DMS114 treated with DMSO at 0.1 percent for 48 hours (cell line): ENCODE measurements around the gene C9.
"Not testable (repeated sequence)": the region's sequence is repeated elsewhere in the genome, so short reads cannot be mapped to it uniquely, and the experiment has no call there.

ENCODE experiments used
- DNase-seq: peaks from one replicate; lab custom pipeline; 2025; ENCODE audit not compliant: unreplicated experiment; lab: John Stamatoyannopoulos, UW

Gene C9

GRCh38 chr5:39373791-39374190 is 9.5 kb upstream of the C9 start:
- no peak for DNase-seq

GRCh38 chr5:39371367-39371635 is 7.0 kb upstream of the C9 start:
- DNase-seq = no peak

GRCh38 chr5:39370555-39371366 is 6.5 kb upstream of the C9 start:
- DNase-seq = no peak

GRCh38 chr5:39369123-39369815 is 5.0 kb upstream of the C9 start:
- no peak for DNase-seq

- no peak for DNase-seq
Observed at GRCh38 chr5:39368116-39368515, 3.8 kb upstream of the C9 start.

- DNase-seq = no peak
Observed at GRCh38 chr5:39367711-39368110, 3.4 kb upstream of the C9 start.

GRCh38 chr5:39363217-39363616 is 1.1 kb downstream of the C9 start:
- DNase-seq = no peak

- no peak for DNase-seq
Observed at GRCh38 chr5:39362646-39363045, 1.6 kb downstream of the C9 start.

- no peak for DNase-seq
Observed at GRCh38 chr5:39361306-39361705, 3.0 kb downstream of the C9 start.

GRCh38 chr5:39360471-39361111 is 3.7 kb downstream of the C9 start:
- no peak for DNase-seq

- DNase-seq = no peak
Observed at GRCh38 chr5:39356263-39356662, 8.0 kb downstream of the C9 start.

GRCh38 chr5:39355324-39355723 is 9.0 kb downstream of the C9 start:
- no peak for DNase-seq

- DNase-seq = no peak
Observed at GRCh38 chr5:39353717-39354399, 10.4 kb downstream of the C9 start.

GRCh38 chr5:39352951-39353350 is 11.3 kb downstream of the C9 start:
- DNase-seq = no peak

GRCh38 chr5:39352170-39352569 is 12.1 kb downstream of the C9 start:
- no peak for DNase-seq

- DNase-seq = no peak
Observed at GRCh38 chr5:39349484-39349883, 14.8 kb downstream of the C9 start.

GRCh38 chr5:39342460-39342859 is 21.8 kb downstream of the C9 start:
- no peak for DNase-seq

GRCh38 chr5:39341896-39342295 is 22.4 kb downstream of the C9 start:
- DNase-seq = no peak

- no peak for DNase-seq
Observed at GRCh38 chr5:39340506-39340905, 23.8 kb downstream of the C9 start.

GRCh38 chr5:39337252-39337915 is 26.9 kb downstream of the C9 start:
- DNase-seq = no peak

GRCh38 chr5:39334296-39334695 is 30.0 kb downstream of the C9 start:
- not testable (repeated sequence) for DNase-seq
